GM21381 (cell line): ENCODE results near the gene KIF25.
"Not testable (repeated sequence)": the region's sequence is repeated elsewhere in the genome, so short reads cannot be mapped to it uniquely, and the experiment has no call there.

Experiments used
- ATAC-seq: cut with Tn5 transposase; IDR thresholded peaks from one replicate; pipeline ENCODE4 v1.9.1; 2021; ENCODE audit warnings: mild to moderate bottlenecking, moderate library complexity; ENCODE audit not compliant: unreplicated experiment

KIF25 gene

GRCh38 chr6:167993169-167993568, 4.3 kb upstream of the KIF25 start:
- ATAC-seq: no peak

GRCh38 chr6:167993831-167994230, 3.6 kb upstream of the KIF25 start:
- ATAC-seq: no peak

GRCh38 chr6:167995302-167995701, 2.2 kb upstream of the KIF25 start:
- ATAC-seq: no peak

- no peak for ATAC-seq
Observed at GRCh38 chr6:167995731-167996151, 1.7 kb upstream of the KIF25 start.

- no peak for ATAC-seq
Observed at GRCh38 chr6:167996424-167997199, 859 bp upstream of the KIF25 start.

GRCh38 chr6:167998215-167998614, 744 bp downstream of the KIF25 start:
- no peak for ATAC-seq

GRCh38 chr6:168000198-168001028, 2.9 kb downstream of the KIF25 start:
- no peak for ATAC-seq

GRCh38 chr6:168001029-168001332, 3.5 kb downstream of the KIF25 start:
- no peak for ATAC-seq

GRCh38 chr6:168001514-168001913, 4.0 kb downstream of the KIF25 start:
- not testable (repeated sequence) for ATAC-seq

- no peak for ATAC-seq
Observed at GRCh38 chr6:168002804-168003203, 5.3 kb downstream of the KIF25 start.

- ATAC-seq: no peak
Observed at GRCh38 chr6:168004023-168004422, 6.6 kb downstream of the KIF25 start.

- no peak for ATAC-seq
Observed at GRCh38 chr6:168004945-168005344, 7.5 kb downstream of the KIF25 start.

GRCh38 chr6:168005796-168006195, 8.3 kb downstream of the KIF25 start:
- ATAC-seq: no peak

GRCh38 chr6:168007592-168008338, 10.3 kb downstream of the KIF25 start:
- no peak for ATAC-seq

GRCh38 chr6:168009331-168009730, 11.9 kb downstream of the KIF25 start:
- ATAC-seq: no peak

GRCh38 chr6:168011291-168011690, 13.8 kb downstream of the KIF25 start:
- ATAC-seq: no peak

GRCh38 chr6:168012431-168013249, 15.2 kb downstream of the KIF25 start:
- ATAC-seq: no peak

GRCh38 chr6:168013250-168013915, 15.9 kb downstream of the KIF25 start:
- ATAC-seq: no peak

GRCh38 chr6:168014428-168014827, 17.0 kb downstream of the KIF25 start:
- ATAC-seq: no peak

- ATAC-seq: no peak
Observed at GRCh38 chr6:168015009-168015408, 17.5 kb downstream of the KIF25 start.
